Measurements from ENCODE around the gene CDC20B.
"Not testable (repeated sequence)": the region's sequence is repeated elsewhere in the genome, so short reads cannot be mapped to it uniquely, and the experiment has no call there.

CDC20B gene

GRCh38 chr5:55113327-55113726 is 59.6 kb downstream of the CDC20B start:
- TF ChIP-seq CTCF (IDR thresholded peaks at IDR 0.05; ENCODE audit: low read depth, low read length): no peak
- no peak overlapping the region for H3K4me3 ChIP-seq (ENCODE audit: low read depth, low read length)

- no peak for TF ChIP-seq CTCF (IDR thresholded peaks at IDR 0.05; ENCODE audit: low read depth, low read length)
- H3K4me3 ChIP-seq (ENCODE audit: low read depth, low read length): no peak overlapping the region
Observed at GRCh38 chr5:55110217-55110616, 62.8 kb downstream of the CDC20B start.

- TF ChIP-seq CTCF (IDR thresholded peaks at IDR 0.05; ENCODE audit: low read depth, low read length): no peak
- H3K4me3 ChIP-seq (ENCODE audit: low read depth, low read length): no peak overlapping the region
Observed at GRCh38 chr5:55108661-55109060, 64.3 kb downstream of the CDC20B start.

GRCh38 chr5:55105976-55106375 is 67.0 kb downstream of the CDC20B start:
- H3K4me3 ChIP-seq (ENCODE audit: low read depth, low read length): not testable (repeated sequence)

- no peak for TF ChIP-seq CTCF (IDR thresholded peaks at IDR 0.05; ENCODE audit: low read depth, low read length)
Observed at GRCh38 chr5:55104946-55105701, 67.9 kb downstream of the CDC20B start.

GRCh38 chr5:55104036-55104772 is 68.8 kb downstream of the CDC20B start:
- TF ChIP-seq CTCF (IDR thresholded peaks at IDR 0.05; ENCODE audit: low read depth, low read length): no peak
- no peak overlapping the region for H3K4me3 ChIP-seq (ENCODE audit: low read depth, low read length)

More at GRCh38 chr5:55104946-55105701, 67.9 kb downstream of the CDC20B start:
- no peak overlapping the region for H3K4me3 ChIP-seq (ENCODE audit: low read depth, low read length)

GRCh38 chr5:55102348-55102747 is 70.6 kb downstream of the CDC20B start, which contains the start of gene GZMA:
TSS of gene GZMA (plus strand) at chr5:55102646. CDS start at chr5:55102683, 37 bp downstream.
- no peak within 1 kb of the TSS for H3K4me3 ChIP-seq (ENCODE audit: low read depth, low read length)
- TF ChIP-seq CTCF (IDR thresholded peaks at IDR 0.05; ENCODE audit: low read depth, low read length): no peak

Measured in WI38 (cell line).